NB4 (cell line): ENCODE results near the gene ALX1.

Experiments used
- POLR2A ChIP-seq: IDR thresholded peaks from 2 replicates; pipeline ENCODE4 v1.6.1; 2011; ENCODE audit warnings: mild to moderate bottlenecking; ENCODE audit not compliant: insufficient read length; ENCODE audit errors: extremely low read depth
- TF ChIP-seq, protein P1 (sequence below): IDR thresholded peaks from one replicate; pipeline ENCODE4 v1.5.1; 2012; ENCODE audit warnings: low read depth, low read length

DNA sequence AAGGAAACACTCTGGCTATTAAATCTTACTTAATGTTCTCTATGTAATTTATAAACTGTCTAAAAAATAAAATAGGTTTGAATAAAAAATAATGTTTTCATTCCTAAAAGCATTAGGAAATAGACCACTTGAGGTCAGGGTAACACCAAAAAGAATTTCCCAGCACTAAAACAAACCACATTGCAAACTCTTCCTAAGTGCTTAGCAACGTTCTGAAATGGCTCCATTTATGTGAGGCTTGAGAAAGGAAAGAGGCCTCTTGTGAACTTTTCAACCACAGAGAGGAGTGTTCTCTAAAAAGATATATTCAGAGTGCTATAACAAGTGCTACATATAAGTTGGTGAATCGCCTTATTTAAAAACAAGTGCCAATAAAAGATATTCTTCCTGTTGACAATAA lies 42.7 kb downstream of the ALX1 start:
- no peak for TF ChIP-seq POLR2A
- TF ChIP-seq, protein P1, sequence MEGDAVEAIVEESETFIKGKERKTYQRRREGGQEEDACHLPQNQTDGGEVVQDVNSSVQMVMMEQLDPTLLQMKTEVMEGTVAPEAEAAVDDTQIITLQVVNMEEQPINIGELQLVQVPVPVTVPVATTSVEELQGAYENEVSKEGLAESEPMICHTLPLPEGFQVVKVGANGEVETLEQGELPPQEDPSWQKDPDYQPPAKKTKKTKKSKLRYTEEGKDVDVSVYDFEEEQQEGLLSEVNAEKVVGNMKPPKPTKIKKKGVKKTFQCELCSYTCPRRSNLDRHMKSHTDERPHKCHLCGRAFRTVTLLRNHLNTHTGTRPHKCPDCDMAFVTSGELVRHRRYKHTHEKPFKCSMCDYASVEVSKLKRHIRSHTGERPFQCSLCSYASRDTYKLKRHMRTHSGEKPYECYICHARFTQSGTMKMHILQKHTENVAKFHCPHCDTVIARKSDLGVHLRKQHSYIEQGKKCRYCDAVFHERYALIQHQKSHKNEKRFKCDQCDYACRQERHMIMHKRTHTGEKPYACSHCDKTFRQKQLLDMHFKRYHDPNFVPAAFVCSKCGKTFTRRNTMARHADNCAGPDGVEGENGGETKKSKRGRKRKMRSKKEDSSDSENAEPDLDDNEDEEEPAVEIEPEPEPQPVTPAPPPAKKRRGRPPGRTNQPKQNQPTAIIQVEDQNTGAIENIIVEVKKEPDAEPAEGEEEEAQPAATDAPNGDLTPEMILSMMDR: no peak
